ENCODE data around the gene OSMR.

DNA sequence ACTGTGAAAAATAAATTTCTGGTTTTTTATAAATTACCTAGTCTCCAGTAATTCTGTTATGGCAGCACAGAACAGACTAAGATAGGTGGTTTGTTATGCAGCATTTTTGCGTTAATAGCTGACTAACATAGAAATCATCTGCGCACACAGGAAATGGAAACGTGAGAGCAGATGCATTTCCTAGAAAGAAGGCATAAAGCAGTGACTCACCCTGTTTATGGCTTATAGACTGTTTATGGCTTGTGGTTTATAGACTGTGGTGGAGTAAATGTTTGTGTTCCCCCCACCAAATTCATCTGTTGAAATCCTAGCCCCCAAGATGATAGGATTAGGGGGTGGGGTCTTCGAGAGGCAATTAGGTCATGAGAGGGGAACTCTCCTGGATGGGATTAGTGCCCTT lies 18.3 kb upstream of the OSMR start:
- TF ChIP-seq, protein P1, sequence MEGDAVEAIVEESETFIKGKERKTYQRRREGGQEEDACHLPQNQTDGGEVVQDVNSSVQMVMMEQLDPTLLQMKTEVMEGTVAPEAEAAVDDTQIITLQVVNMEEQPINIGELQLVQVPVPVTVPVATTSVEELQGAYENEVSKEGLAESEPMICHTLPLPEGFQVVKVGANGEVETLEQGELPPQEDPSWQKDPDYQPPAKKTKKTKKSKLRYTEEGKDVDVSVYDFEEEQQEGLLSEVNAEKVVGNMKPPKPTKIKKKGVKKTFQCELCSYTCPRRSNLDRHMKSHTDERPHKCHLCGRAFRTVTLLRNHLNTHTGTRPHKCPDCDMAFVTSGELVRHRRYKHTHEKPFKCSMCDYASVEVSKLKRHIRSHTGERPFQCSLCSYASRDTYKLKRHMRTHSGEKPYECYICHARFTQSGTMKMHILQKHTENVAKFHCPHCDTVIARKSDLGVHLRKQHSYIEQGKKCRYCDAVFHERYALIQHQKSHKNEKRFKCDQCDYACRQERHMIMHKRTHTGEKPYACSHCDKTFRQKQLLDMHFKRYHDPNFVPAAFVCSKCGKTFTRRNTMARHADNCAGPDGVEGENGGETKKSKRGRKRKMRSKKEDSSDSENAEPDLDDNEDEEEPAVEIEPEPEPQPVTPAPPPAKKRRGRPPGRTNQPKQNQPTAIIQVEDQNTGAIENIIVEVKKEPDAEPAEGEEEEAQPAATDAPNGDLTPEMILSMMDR (conservative IDR thresholded peaks at IDR 0.05) = no peak
- TF ChIP-seq ZFX (IDR thresholded peaks at IDR 0.05) = no peak

All from C4-2B (cell line).